Hepatocyte (in vitro differentiated cells): ENCODE data around the gene PRR14L. TPM values are rescaled to one million over a fixed set of nuclear protein-coding genes. Genes with fewer than 3 reads are reported as not detected.
A peak's percentile ranks its signal among the peaks of the same experiment; 100 is the strongest.
"Not testable (repeated sequence)": the region's sequence is repeated elsewhere in the genome, so short reads cannot be mapped to it uniquely, and the experiment has no call there.

Experiments used
- DNase-seq: peaks from one replicate; pipeline ENCODE4 v3.0.0-alpha.2; 2016; ENCODE audit warnings: low spot score
- H2AFZ ChIP-seq: fragments of 200-600 bp; sonication (generic); 2 replicates; pipeline ENCODE4 v1.6.0; 2016; ENCODE audit warnings: antibody characterized with exemption, mild to moderate bottlenecking
- H3K27ac ChIP-seq: fragments of 200-600 bp; sonication (generic); 2 replicates; pipeline ENCODE4 v1.5.1; 2016; ENCODE audit warnings: mild to moderate bottlenecking
- H3K27me3 ChIP-seq: fragments of 200-600 bp; sonication (generic); 2 replicates; pipeline ENCODE4 v1.6.1; 2016
- H3K36me3 ChIP-seq: fragments of 200-600 bp; sonication (generic); replicated peaks from 2 replicates; pipeline ENCODE4 v1.5.1; 2016; ENCODE audit warnings: low read depth; ENCODE audit not compliant: insufficient read depth
- H3K4me1 ChIP-seq: fragments of 200-600 bp; sonication (generic); 2 replicates; pipeline ENCODE4 v1.5.1; 2016; ENCODE audit warnings: mild to moderate bottlenecking, moderate library complexity; ENCODE audit not compliant: insufficient read depth
- H3K4me2 ChIP-seq: fragments of 200-600 bp; sonication (generic); 2 replicates; pipeline ENCODE4 v1.6.0; 2016
- H3K4me3 ChIP-seq: fragments of 200-600 bp; sonication (generic); 2 replicates; pipeline ENCODE4 v1.5.1; 2016; ENCODE audit warnings: mild to moderate bottlenecking
- H3K79me2 ChIP-seq: fragments of 200-600 bp; sonication (generic); 2 replicates; pipeline ENCODE4 v1.6.0; 2017; ENCODE audit warnings: mild to moderate bottlenecking
- H3K9me2 ChIP-seq: fragments of 200-600 bp; sonication (generic); replicated peaks from 2 replicates; pipeline ENCODE4 v1.6.0; 2017; ENCODE audit warnings: mild to moderate bottlenecking; ENCODE audit not compliant: insufficient read depth
- H3K9me3 ChIP-seq: fragments of 200-600 bp; sonication (generic); 2 replicates; pipeline ENCODE4 v1.5.1; 2016; ENCODE audit warnings: low read depth, mild to moderate bottlenecking
- H4K20me1 ChIP-seq: fragments of 200-600 bp; sonication (generic); 2 replicates; pipeline ENCODE4 v1.6.0; 2016; ENCODE audit warnings: mild to moderate bottlenecking; ENCODE audit not compliant: insufficient read depth, poor library complexity, severe bottlenecking
- CTCF ChIP-seq: fragments of 200-600 bp; sonication (generic); IDR thresholded peaks from 2 replicates; pipeline ENCODE4 v1.5.1; 2016; ENCODE audit warnings: antibody characterized with exemption, mild to moderate bottlenecking; ENCODE audit not compliant: poor library complexity
- EZH2 ChIP-seq: fragments of 200-600 bp; sonication (generic); IDR thresholded peaks from 2 replicates; pipeline ENCODE4 v1.6.1; 2016; ENCODE audit warnings: antibody characterized with exemption, mild to moderate bottlenecking, borderline replicate concordance
- EZH2phosphoT487 ChIP-seq: fragments of 200-600 bp; sonication (generic); IDR thresholded peaks from one replicate; pipeline ENCODE4 v1.6.1; 2018; ENCODE audit warnings: antibody characterized with exemption, mild to moderate bottlenecking, low read depth, moderate library complexity; ENCODE audit not compliant: unreplicated experiment, severe bottlenecking
- WGBS: methylation state at CpG from one replicate; pipeline ENCODE4 v1.1.6; 2016; ENCODE audit warnings: low lambda C conversion rate; ENCODE audit errors: missing lambda C conversion rate; 5-methylcytosine and 5-hydroxymethylcytosine counted together
- polyA plus RNA-seq: library from polyadenylated mRNA; unstranded; fragments of >200 nt; fragmentation: Nextera tagmentation; extraction: Ambion mirVana; gene quantifications from 2 replicates; pipeline ENCODE4 v1.2.1, GENCODE V29; 2016
- total RNA-seq: library from RNA; depleted of rRNA; stranded (reverse); fragments of >200 nt; gene quantifications from 2 replicates; pipeline ENCODE4 v1.2.3, GENCODE V29; 2014

PRR14L gene
- total RNA-seq = 22.9 and 30.4 TPM in 2 replicates
- polyA plus RNA-seq = 12.6 and 13.2 TPM in 2 replicates

- TF ChIP-seq CTCF (peak; percentile 30), EZH2phosphoT487 (no peak)
- no peaks in the 10 kb centered on the region for H3K36me3 ChIP-seq
- H3K27ac ChIP-seq = peak within 1 kb of the TSS; percentile 92
- H3K79me2 ChIP-seq = peaks cover 53% of the 10 kb centered on the region
- H3K27me3 ChIP-seq = no peaks in the 10 kb centered on the region
- peak; percentile 98 for DNase-seq
- no peaks in the 10 kb centered on the region for H3K9me2 ChIP-seq
- H2AFZ ChIP-seq = peak within 1 kb of the TSS; percentile 67
- H3K4me1 ChIP-seq = peaks cover 27% of the 10 kb centered on the region
- no peaks in the 10 kb centered on the region for H3K9me3 ChIP-seq
- WGBS = 2% methylated on average over 51 of the region's 62 CpGs
- peak within 1 kb of the TSS; percentile 58 for H3K4me3 ChIP-seq
- H4K20me1 ChIP-seq = peaks cover 7% of the 10 kb centered on the region
- peak within 1 kb of the TSS; percentile 79 for H3K4me2 ChIP-seq
Measured at GRCh38 chr22:31749636-31750364, at the start of gene PRR14L. PRR14L (minus strand) TSS chr22:31750132; CDS start chr22:31738860, 11,272 bp downstream.

- H3K9me2 ChIP-seq, H3K4me2 ChIP-seq, H3K4me3 ChIP-seq, H3K27me3 ChIP-seq, H3K9me3 ChIP-seq, DNase-seq, H3K79me2 ChIP-seq, H2AFZ ChIP-seq, H3K4me1 ChIP-seq, H4K20me1 ChIP-seq, H3K36me3 ChIP-seq: not testable (repeated sequence)
- peak overlapping the region; percentile 58 for H3K27ac ChIP-seq
- WGBS = 86% methylated on average over 8 of the region's 8 CpGs
Measured at GRCh38 chr22:31799358-31799757, 49.4 kb upstream of the PRR14L start.

DNA sequence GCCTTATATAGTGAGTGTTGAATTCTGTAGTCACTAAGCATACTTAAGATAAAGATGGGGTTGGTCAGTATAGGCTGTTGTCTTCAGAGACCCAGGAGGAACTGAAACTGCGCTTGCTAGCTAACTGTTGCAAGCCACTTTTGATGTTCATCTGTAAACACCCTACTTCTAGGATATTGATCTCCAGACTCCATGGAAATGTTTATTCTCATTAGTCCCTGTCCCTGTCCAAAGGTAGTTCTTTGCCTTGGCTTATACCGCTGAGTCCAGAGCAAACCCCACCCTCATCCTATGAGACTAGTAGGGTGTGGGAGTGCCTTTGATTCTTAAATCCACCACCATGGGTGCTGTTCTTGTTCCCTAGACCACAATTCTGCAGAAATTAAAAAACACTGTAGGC is 40.3 kb upstream of the PRR14L start:
- no peaks in the 10 kb centered on the region for H3K9me3 ChIP-seq
- no peaks in the 10 kb centered on the region for H4K20me1 ChIP-seq
- H2AFZ ChIP-seq = no peak overlapping the region
- no peak for DNase-seq
- H3K4me2 ChIP-seq = no peak overlapping the region
- no peak overlapping the region for H3K27ac ChIP-seq
- no peak overlapping the region for H3K4me3 ChIP-seq
- no peaks in the 10 kb centered on the region for H3K9me2 ChIP-seq
- no peaks in the 10 kb centered on the region for H3K79me2 ChIP-seq
- H3K27me3 ChIP-seq = no peaks in the 10 kb centered on the region
- no peaks in the 10 kb centered on the region for H3K36me3 ChIP-seq
- no peak for TF ChIP-seq EZH2phosphoT487
- no peak for TF ChIP-seq CTCF
- TF ChIP-seq EZH2 = no peak
- no peaks in the 10 kb centered on the region for H3K4me1 ChIP-seq
- 85% methylated on average over 2 of the region's 2 CpGs for WGBS

DNA sequence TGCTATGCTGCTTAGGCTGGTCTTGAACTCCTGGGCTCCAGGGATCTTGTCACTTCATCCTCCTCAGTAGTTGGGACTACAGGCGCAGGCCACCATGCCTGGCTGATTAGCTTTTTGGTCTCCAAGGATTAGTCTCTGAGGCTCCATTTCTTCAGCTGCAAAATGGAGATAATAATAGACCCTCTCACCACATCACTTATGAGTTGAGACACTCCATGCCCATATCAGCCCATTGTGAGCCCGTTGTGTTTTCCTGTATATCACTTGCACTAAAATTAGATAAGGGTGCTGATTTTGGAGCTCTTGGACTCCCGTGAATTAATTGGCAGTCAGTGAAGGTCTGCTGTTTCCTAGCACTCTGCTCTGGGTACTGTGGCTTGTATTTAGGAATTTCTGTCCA is 39.9 kb upstream of the PRR14L start:
- Histone ChIP-seq H3K4me3 (no peak overlapping the region), H3K27ac (no peak overlapping the region), H3K4me2 (no peak overlapping the region), H3K9me3 (no peaks in the 10 kb centered on the region), H2AFZ (no peak overlapping the region), H3K4me1 (no peaks in the 10 kb centered on the region), H3K27me3 (no peaks in the 10 kb centered on the region), H3K9me2 (no peaks in the 10 kb centered on the region), H3K79me2 (no peaks in the 10 kb centered on the region), H4K20me1 (no peaks in the 10 kb centered on the region), H3K36me3 (no peaks in the 10 kb centered on the region)
- 82% methylated on average over 3 of the region's 3 CpGs for WGBS
- TF ChIP-seq EZH2phosphoT487 (no peak), CTCF (no peak), EZH2 (no peak)
- no peak for DNase-seq
